Esophagus muscularis mucosa (tissue), 4 donors: ENCODE data around the gene ERCC6L2. TPM values are rescaled to one million over a fixed set of nuclear protein-coding genes. Genes with fewer than 3 reads are reported as not detected.

ENCODE experiments used
- DNase-seq: peaks from one replicate; pipeline ENCODE4 v3.0.0-alpha.2; 2017; ENCODE audit errors: extremely low spot score
- H3K27ac ChIP-seq, 4 donors: fragments of 200-600 bp; sonication (generic); replicated peaks in 1 of 4; 1 replicate in 3 of 4; 2 replicates in 1 of 4; pipeline ENCODE4 v1.5.1; 2016 to 2019; ENCODE audit warnings: mild to moderate bottlenecking in 1 of 4
- H3K27me3 ChIP-seq, 4 donors: fragments of 200-600 bp; sonication (generic); one replicate each; pipeline versions ENCODE4 v1.5.1 to v1.6.0; 2016 to 2019
- H3K36me3 ChIP-seq, 4 donors: fragments of 200-600 bp; sonication (generic); one replicate each; pipeline ENCODE4 v1.5.1; 2016 to 2019
- H3K4me1 ChIP-seq, 4 donors: fragments of 200-600 bp; sonication (generic); one replicate each; pipeline ENCODE4 v1.5.1; 2016 to 2019
- H3K4me3 ChIP-seq, 4 donors: fragments of 200-600 bp; sonication (generic); 1 replicate in 2 of 4; 2 replicates in 2 of 4; pipeline ENCODE4 v1.5.1; 2016 to 2019; ENCODE audit warnings: mild to moderate bottlenecking in 4 of 4, moderate library complexity in 1 of 4
- H3K9me3 ChIP-seq, 4 donors: fragments of 200-600 bp; sonication (generic); 1 replicate in 3 of 4; 2 replicates in 1 of 4; pipeline ENCODE4 v1.5.1; 2016 to 2019
- CTCF ChIP-seq, 3 experiments: fragments of 200-600 bp in 2 of 3; fragments of 450-650 bp in 1 of 3; sonication (generic) in 2 of 3; IDR thresholded peaks; one replicate each; pipeline ENCODE4 v1.5.1; 2017 to 2019; ENCODE audit warnings: antibody characterized with exemption in 3 of 3, mild to moderate bottlenecking in 2 of 3, moderate library complexity in 1 of 3
- EP300 ChIP-seq: sonication (generic); formaldehyde crosslinking; IDR thresholded peaks from one replicate; pipeline ENCODE4 v1.6.1; 2017; ENCODE audit warnings: antibody characterized with exemption
- POLR2A ChIP-seq: fragments of 450-650 bp; IDR thresholded peaks from one replicate; pipeline ENCODE4 v1.6.1; 2017; ENCODE audit warnings: antibody characterized with exemption, moderate library complexity, mild to moderate bottlenecking, low read depth
- POLR2AphosphoS5 ChIP-seq, 2 donors: sonication (generic); formaldehyde crosslinking; IDR thresholded peaks; one replicate each; pipeline ENCODE4 v1.6.1; 2017; ENCODE audit warnings: antibody characterized with exemption in 2 of 2
- WGBS: methylation state at CpG from one replicate; pipeline ENCODE4 v1.1.5; 2018; 5-methylcytosine and 5-hydroxymethylcytosine counted together
- intact Hi-C: fragments of 100-400 bp; cut with DNase I; formaldehyde crosslinking; loops from one replicate; pipeline ENCODE4 v1.15.1; 2023
- total RNA-seq, 4 donors: library from RNA; depleted of rRNA; stranded (reverse); fragments of >200 nt; gene quantifications; one replicate each; pipeline versions ENCODE4 v1.1.0 to v1.2.1, GENCODE V29; 2016

Gene ERCC6L2, protein sequence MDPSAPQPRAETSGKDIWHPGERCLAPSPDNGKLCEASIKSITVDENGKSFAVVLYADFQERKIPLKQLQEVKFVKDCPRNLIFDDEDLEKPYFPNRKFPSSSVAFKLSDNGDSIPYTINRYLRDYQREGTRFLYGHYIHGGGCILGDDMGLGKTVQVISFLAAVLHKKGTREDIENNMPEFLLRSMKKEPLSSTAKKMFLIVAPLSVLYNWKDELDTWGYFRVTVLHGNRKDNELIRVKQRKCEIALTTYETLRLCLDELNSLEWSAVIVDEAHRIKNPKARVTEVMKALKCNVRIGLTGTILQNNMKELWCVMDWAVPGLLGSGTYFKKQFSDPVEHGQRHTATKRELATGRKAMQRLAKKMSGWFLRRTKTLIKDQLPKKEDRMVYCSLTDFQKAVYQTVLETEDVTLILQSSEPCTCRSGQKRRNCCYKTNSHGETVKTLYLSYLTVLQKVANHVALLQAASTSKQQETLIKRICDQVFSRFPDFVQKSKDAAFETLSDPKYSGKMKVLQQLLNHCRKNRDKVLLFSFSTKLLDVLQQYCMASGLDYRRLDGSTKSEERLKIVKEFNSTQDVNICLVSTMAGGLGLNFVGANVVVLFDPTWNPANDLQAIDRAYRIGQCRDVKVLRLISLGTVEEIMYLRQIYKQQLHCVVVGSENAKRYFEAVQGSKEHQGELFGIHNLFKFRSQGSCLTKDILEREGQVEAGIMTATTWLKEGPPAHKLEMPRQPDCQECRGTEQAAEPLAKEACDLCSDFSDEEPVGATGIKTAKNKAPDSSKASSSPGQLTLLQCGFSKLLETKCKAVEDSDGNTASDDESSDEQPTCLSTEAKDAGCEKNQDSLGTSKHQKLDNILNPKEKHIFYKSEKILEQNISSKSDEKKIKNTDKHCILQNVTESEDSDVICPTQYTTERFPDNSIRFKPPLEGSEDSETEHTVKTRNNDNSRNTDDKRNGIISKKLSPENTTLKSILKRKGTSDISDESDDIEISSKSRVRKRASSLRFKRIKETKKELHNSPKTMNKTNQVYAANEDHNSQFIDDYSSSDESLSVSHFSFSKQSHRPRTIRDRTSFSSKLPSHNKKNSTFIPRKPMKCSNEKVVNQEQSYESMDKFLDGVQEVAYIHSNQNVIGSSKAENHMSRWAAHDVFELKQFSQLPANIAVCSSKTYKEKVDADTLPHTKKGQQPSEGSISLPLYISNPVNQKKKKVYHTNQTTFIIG (N-terminal part only)
- total RNA-seq, result 10 to 100 TPM; 78.1 to 96.4 (median 86.5) TPM

- peaks cover 14 to 34% (median 27%) of the 10 kb centered on the region in 4 donors for H3K4me1 ChIP-seq
- H3K36me3 ChIP-seq, result peaks cover 0 to 7% (median 3%) of the 10 kb centered on the region in 4 donors
- H3K4me3 ChIP-seq, result no peak within 1 kb of the TSS
- 0% methylated on average over 39 of the region's 74 CpGs for WGBS
- no peaks in the 10 kb centered on the region for H3K27me3 ChIP-seq
- H3K9me3 ChIP-seq, result no peaks in the 10 kb centered on the region
- no peak within 1 kb of the TSS for H3K27ac ChIP-seq
- intact Hi-C loops, result loop anchor here (5.0 kb wide), 1 partner anchor 342 kb away; no protein-coding TSS in a partner anchor
- TF ChIP-seq CTCF (IDR thresholded peaks at IDR 0.05), result peak in 1 of 3 experiments; percentile 24
- no peak for TF ChIP-seq POLR2A
- TF ChIP-seq EP300, result no peak
- peak; percentile 82 to 94 for TF ChIP-seq POLR2AphosphoS5 (IDR thresholded peaks at IDR 0.05)
- peak; percentile 98 for DNase-seq
Measured at GRCh38 chr9:95875305-95876137, at the start of gene ERCC6L2. TSS of gene ERCC6L2 (plus strand) at chr9:95875691. CDS start at chr9:95876039, 348 bp downstream.

- 86% methylated on average over 8 of the region's 8 CpGs for WGBS
- no peak overlapping the region for H3K27ac ChIP-seq
- intact Hi-C loops, result no loop called here
Measured at GRCh38 chr9:95826183-95826838, 49.2 kb upstream of the ERCC6L2 start.

GRCh38 chr9:95830768-95831167 is 44.7 kb upstream of the ERCC6L2 start:
- no peaks in the 10 kb centered on the region for H3K9me3 ChIP-seq
- TF ChIP-seq POLR2AphosphoS5 (IDR thresholded peaks at IDR 0.05) (no peak), EP300 (no peak), POLR2A (no peak), CTCF (IDR thresholded peaks at IDR 0.05) (no peak)

More at GRCh38 chr9:95826183-95826838, 49.2 kb upstream of the ERCC6L2 start:
- Histone ChIP-seq H3K4me3 (no peak overlapping the region), H3K36me3 (no peaks in the 10 kb centered on the region), H3K4me1 (peaks cover 0 to 5% (median under 1%) of the 10 kb centered on the region in 4 donors), H3K9me3 (no peaks in the 10 kb centered on the region), H3K27me3 (no peaks in the 10 kb centered on the region)
- no peak for DNase-seq
- TF ChIP-seq CTCF (IDR thresholded peaks at IDR 0.05), result no peak
- TF ChIP-seq POLR2AphosphoS5 (IDR thresholded peaks at IDR 0.05), result no peak
- no peak for TF ChIP-seq POLR2A
- TF ChIP-seq EP300, result no peak

More at GRCh38 chr9:95830768-95831167, 44.7 kb upstream of the ERCC6L2 start:
- H3K36me3 ChIP-seq, result no peaks in the 10 kb centered on the region
- intact Hi-C loops, result no loop called here
- no peak overlapping the region for H3K4me3 ChIP-seq
- H3K27ac ChIP-seq, result no peak overlapping the region
- 100% methylated on average over 3 of the region's 3 CpGs for WGBS
- no peaks in the 10 kb centered on the region for H3K27me3 ChIP-seq
- H3K4me1 ChIP-seq, result peaks cover 0 to 14% (median 6%) of the 10 kb centered on the region in 4 donors
- DNase-seq, result no peak
